ENCODE measurements around the gene WDR76.
A peak's percentile ranks its signal among the peaks of the same experiment; 100 is the strongest.

WDR76 gene

DNA sequence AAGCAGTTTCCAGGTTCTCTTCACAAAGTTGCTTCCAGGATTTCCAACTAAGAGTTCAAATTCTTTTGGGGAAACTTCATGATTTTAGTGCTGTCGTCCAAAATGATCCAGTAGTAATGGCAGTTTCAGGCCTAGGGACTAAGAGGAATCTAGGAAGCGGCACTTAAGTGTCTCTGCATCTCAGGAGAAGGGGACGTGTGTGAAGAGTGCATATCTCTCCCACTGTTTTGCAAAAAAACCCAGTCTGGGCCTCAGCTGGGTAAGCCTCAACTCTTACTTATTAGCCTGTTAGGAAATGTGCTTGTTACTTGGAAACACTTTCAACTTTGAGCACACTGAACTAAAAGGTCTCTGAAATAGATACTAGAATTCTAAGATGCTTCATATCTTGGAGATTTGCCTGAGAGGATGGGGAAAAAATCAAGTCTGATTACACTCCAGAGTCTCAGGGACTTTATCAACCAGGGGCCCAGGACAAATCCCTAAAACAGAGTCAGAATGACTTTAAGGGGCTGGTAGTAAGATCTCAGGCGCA, 81.8 kb downstream of the WDR76 start:
- no peak for DNase-seq (ENCODE audit: low read depth)

DNA sequence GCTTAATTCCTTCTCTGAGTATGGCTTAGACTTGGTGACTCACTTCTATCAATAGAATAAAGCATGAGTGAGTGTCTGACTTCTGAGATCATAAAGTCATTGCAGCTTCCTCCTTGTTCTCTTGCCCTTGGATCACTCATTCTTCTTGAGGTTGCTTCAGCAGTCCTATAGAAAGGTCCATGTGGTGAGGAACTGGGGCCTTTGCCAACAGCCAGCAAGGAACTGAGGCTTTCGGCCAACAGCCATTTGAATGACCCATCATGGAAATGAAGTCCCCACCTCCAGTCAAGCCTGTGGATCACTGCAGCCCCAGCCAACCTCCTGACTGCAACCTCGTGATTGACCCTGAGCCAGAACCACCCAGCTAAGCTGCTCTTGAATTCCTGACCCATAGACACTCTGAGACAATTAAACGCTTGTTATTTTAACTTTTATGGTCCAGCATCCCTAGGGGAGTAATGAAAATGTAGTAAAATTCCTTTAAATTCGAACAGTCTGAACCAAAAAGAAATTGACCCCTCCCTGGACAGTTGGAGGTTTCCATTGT, 84.5 kb downstream of the WDR76 start:
- TF ChIP-seq, protein P1, sequence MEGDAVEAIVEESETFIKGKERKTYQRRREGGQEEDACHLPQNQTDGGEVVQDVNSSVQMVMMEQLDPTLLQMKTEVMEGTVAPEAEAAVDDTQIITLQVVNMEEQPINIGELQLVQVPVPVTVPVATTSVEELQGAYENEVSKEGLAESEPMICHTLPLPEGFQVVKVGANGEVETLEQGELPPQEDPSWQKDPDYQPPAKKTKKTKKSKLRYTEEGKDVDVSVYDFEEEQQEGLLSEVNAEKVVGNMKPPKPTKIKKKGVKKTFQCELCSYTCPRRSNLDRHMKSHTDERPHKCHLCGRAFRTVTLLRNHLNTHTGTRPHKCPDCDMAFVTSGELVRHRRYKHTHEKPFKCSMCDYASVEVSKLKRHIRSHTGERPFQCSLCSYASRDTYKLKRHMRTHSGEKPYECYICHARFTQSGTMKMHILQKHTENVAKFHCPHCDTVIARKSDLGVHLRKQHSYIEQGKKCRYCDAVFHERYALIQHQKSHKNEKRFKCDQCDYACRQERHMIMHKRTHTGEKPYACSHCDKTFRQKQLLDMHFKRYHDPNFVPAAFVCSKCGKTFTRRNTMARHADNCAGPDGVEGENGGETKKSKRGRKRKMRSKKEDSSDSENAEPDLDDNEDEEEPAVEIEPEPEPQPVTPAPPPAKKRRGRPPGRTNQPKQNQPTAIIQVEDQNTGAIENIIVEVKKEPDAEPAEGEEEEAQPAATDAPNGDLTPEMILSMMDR (conservative IDR thresholded peaks at IDR 0.05; ENCODE audit: low read length) = no peak
- DNase-seq (ENCODE audit: low read depth) = peak; percentile 98
- H3K4me3 ChIP-seq (ENCODE audit: low read length) = no peak overlapping the region

More for the DNA sequence above, 81.8 kb downstream of the WDR76 start:
- no peak overlapping the region for H3K4me3 ChIP-seq (ENCODE audit: low read length)
- TF ChIP-seq, protein P1 (conservative IDR thresholded peaks at IDR 0.05; ENCODE audit: low read length) = no peak

DNA sequence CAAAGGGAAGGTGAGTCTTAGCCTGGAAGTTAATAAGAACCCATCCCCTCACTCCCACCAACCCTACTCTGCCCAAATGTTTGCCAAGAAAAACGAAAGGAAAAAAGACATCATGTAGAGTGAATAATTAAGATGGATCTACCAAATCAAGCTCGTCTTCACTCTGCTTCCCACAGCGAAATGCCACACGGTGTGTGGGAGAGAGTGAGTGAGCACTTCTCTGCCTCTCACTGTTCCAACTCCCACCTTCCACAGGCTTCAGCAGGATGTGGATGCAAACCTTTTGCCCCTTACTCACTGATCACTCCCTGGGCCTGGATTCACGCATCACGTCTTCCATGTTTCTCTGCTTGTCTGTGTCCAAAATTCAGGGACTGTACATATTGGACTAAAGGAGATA, 85.4 kb downstream of the WDR76 start:
- TF ChIP-seq, protein P1 (conservative IDR thresholded peaks at IDR 0.05; ENCODE audit: low read length) = no peak
- DNase-seq (ENCODE audit: low read depth) = no peak
- H3K4me3 ChIP-seq (ENCODE audit: low read length) = no peak overlapping the region

DNA sequence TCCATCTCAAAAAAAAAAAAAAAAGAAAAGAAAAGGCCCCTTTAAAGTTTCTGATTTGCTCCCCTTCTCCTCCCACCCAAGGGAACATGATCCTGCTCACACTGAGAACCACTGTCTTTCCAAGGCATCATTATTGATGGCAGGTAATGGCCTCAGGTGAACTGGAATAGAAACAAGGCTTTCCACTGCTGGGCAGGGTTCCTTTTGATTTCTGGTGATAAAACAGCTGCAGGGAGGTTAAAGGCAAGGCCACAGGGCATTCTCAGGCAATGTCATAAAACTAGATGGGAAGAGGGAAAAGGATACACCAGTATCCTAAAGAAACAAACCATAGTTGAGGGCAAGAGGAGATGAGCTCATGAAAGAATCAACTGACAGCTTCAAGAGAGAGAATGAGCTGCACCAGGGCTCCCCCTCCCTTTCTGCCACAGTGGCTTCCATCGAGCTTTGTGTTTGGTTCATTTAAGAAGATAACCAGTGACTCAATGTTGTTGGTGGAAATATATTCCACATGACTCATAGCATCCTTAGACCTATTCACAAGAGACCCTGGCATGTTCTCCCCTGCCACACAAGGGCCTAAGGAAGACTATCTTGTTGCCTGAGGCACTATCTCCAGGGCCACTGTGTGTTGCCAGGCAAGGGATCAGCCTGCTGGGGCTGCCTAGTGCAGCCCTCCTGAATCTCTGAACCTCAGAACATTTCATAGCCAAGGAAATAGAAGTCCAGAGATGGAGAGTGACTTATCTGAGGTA, 86.4 kb downstream of the WDR76 start:
- TF ChIP-seq, protein P1 (conservative IDR thresholded peaks at IDR 0.05; ENCODE audit: low read length) = peak; percentile 2; the same call in 1 of the 2 replicates
- H3K4me3 ChIP-seq (ENCODE audit: low read length) = no peak overlapping the region
- DNase-seq (ENCODE audit: low read depth) = peak; percentile 94

DNA sequence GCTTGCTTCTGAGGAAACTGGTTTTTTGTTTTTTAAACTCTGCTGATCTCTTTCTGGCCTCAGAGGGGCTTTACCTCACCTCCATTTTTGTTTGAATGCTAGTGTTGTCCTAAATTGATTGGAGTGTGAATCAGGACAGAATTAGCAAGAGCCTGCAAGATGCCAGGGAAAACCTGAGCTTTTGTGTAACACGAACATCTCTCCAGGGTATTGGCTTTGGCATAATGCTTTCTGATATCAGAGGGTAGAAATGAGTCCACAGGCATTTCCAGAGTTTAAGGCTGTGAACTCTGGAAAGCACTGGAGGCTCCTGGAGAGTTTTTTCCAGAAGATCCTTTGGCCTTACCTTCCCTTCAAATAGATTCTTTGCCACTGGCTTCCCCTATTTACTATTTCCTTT, 87.1 kb downstream of the WDR76 start:
- TF ChIP-seq, protein P1 (conservative IDR thresholded peaks at IDR 0.05; ENCODE audit: low read length) = no peak
- DNase-seq (ENCODE audit: low read depth) = no peak
- no peak overlapping the region for H3K4me3 ChIP-seq (ENCODE audit: low read length)

DNA sequence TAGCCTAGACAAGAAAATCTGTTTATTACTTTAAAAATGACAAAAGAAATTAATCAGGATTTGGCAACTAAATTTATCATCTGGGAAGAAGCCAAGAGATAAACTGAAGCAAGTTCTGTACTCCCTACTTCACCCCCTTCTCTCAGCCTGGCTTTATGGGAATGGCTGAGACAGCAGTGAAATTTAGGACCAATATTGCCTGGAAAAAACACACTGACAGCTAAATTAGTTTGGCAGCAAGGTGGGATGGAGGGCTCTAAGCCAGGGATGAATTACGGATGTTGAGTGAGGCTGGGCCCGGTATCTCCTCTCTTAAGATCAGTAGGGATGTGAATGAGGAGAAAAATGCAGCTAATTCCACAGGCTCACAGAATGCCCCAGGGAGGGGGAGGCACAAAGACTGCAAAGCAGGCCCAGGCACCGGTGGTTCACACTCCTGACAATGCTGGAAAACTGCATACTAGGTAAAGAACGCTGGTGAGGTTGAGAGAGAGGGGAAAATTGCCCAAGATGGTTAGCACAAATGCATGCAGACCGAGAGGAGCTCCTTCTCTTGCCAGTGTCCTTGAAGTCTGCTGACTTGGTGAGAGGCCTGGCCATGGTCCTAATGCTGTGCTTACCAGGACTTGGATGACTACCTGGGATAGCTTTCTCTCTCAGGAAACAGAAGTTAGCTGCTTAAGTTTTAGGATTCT, 89.0 kb downstream of the WDR76 start:
- TF ChIP-seq, protein P1 (conservative IDR thresholded peaks at IDR 0.05; ENCODE audit: low read length) = no peak
- H3K4me3 ChIP-seq (ENCODE audit: low read length) = no peak overlapping the region
- DNase-seq (ENCODE audit: low read depth) = no peak
